ENCODE measurements around the gene PLXDC2.

The PLXDC2 gene

GRCh38 chr10:19933772-19934171 is 117.5 kb downstream of the PLXDC2 start:
- H3K27me3 ChIP-seq (ENCODE audit: insufficient read depth, low read length, poor library complexity, severe bottlenecking), result no peaks in the 10 kb centered on the region
- no peaks in the 10 kb centered on the region for H3F3A ChIP-seq (ENCODE audit: low read depth)
- H3K9me2 ChIP-seq (replicated peaks; ENCODE audit: low read depth, low read length), result no peaks in the 10 kb centered on the region
- H3K4me2 ChIP-seq (ENCODE audit: low read depth, low read length, poor library complexity, severe bottlenecking), result no peak overlapping the region
- no peaks in the 10 kb centered on the region for H3K4me1 ChIP-seq (ENCODE audit: insufficient read depth, low read length, poor library complexity, severe bottlenecking)
- no peak overlapping the region for H3K9ac ChIP-seq (ENCODE audit: low read depth, low read length, poor library complexity, severe bottlenecking)
- H3K79me2 ChIP-seq (ENCODE audit: insufficient read depth, low read length), result no peaks in the 10 kb centered on the region
- no peak overlapping the region for H3K4me3 ChIP-seq (ENCODE audit: low read length, poor library complexity, severe bottlenecking)
- no peaks in the 10 kb centered on the region for H3K9me3 ChIP-seq (ENCODE audit: insufficient read depth, low read depth, low read length)
- H4K20me1 ChIP-seq (ENCODE audit: insufficient read depth, low read length, poor library complexity, severe bottlenecking), result no peaks in the 10 kb centered on the region
- H2AFZ ChIP-seq (ENCODE audit: low read length), result no peak overlapping the region
- H3K36me3 ChIP-seq (ENCODE audit: insufficient read depth, low read length), result no peaks in the 10 kb centered on the region
- no peak for TF ChIP-seq EZH2phosphoT487 (IDR thresholded peaks at IDR 0.05; ENCODE audit: borderline replicate concordance)
- no peak for TF ChIP-seq CTCF (conservative IDR thresholded peaks at IDR 0.05; ENCODE audit: low read length)

GRCh38 chr10:19935176-19935575 is 118.9 kb downstream of the PLXDC2 start:
- no peak for TF ChIP-seq EZH2phosphoT487 (IDR thresholded peaks at IDR 0.05; ENCODE audit: borderline replicate concordance)
- TF ChIP-seq CTCF (conservative IDR thresholded peaks at IDR 0.05; ENCODE audit: low read length), result no peak
- H3K27me3 ChIP-seq (ENCODE audit: insufficient read depth, low read length, poor library complexity, severe bottlenecking), result no peaks in the 10 kb centered on the region
- no peak overlapping the region for H2AFZ ChIP-seq (ENCODE audit: low read length)
- no peaks in the 10 kb centered on the region for H3K9me2 ChIP-seq (replicated peaks; ENCODE audit: low read depth, low read length)
- no peaks in the 10 kb centered on the region for H3K79me2 ChIP-seq (ENCODE audit: insufficient read depth, low read length)
- no peak overlapping the region for H3K4me3 ChIP-seq (ENCODE audit: low read length, poor library complexity, severe bottlenecking)
- no peak overlapping the region for H3K4me2 ChIP-seq (ENCODE audit: low read depth, low read length, poor library complexity, severe bottlenecking)
- H3K9ac ChIP-seq (ENCODE audit: low read depth, low read length, poor library complexity, severe bottlenecking), result no peak overlapping the region
- no peaks in the 10 kb centered on the region for H3K4me1 ChIP-seq (ENCODE audit: insufficient read depth, low read length, poor library complexity, severe bottlenecking)
- H4K20me1 ChIP-seq (ENCODE audit: insufficient read depth, low read length, poor library complexity, severe bottlenecking), result no peaks in the 10 kb centered on the region
- no peaks in the 10 kb centered on the region for H3F3A ChIP-seq (ENCODE audit: low read depth)
- H3K36me3 ChIP-seq (ENCODE audit: insufficient read depth, low read length), result no peaks in the 10 kb centered on the region
- no peaks in the 10 kb centered on the region for H3K9me3 ChIP-seq (ENCODE audit: insufficient read depth, low read depth, low read length)

DNA sequence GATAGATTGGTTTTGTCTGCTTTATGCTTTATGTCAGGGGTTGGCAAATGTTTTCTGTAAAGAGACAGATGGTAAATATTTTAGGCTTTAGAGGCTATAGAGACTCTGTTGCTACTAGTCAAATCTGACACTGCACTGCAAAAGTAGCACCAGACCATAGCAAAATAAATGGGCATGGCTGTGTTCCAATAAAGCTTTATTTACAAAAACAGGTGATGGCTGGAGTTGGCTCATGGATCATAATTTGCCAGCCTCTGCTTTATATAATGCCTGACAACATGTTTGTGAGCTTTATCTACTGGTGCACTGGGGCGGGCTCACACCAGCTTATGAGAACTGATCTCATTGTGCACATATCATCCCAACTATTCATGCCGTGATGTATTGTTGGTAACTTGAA is 120.1 kb downstream of the PLXDC2 start:
- no peaks in the 10 kb centered on the region for H3K4me1 ChIP-seq (ENCODE audit: insufficient read depth, low read length, poor library complexity, severe bottlenecking)
- H3K9ac ChIP-seq (ENCODE audit: low read depth, low read length, poor library complexity, severe bottlenecking), result no peak overlapping the region
- H3K9me3 ChIP-seq (ENCODE audit: insufficient read depth, low read depth, low read length), result no peaks in the 10 kb centered on the region
- H3F3A ChIP-seq (ENCODE audit: low read depth), result no peaks in the 10 kb centered on the region
- no peaks in the 10 kb centered on the region for H3K36me3 ChIP-seq (ENCODE audit: insufficient read depth, low read length)
- no peak overlapping the region for H2AFZ ChIP-seq (ENCODE audit: low read length)
- H3K4me2 ChIP-seq (ENCODE audit: low read depth, low read length, poor library complexity, severe bottlenecking), result no peak overlapping the region
- no peak overlapping the region for H3K4me3 ChIP-seq (ENCODE audit: low read length, poor library complexity, severe bottlenecking)
- H3K79me2 ChIP-seq (ENCODE audit: insufficient read depth, low read length), result no peaks in the 10 kb centered on the region
- H3K9me2 ChIP-seq (replicated peaks; ENCODE audit: low read depth, low read length), result no peaks in the 10 kb centered on the region
- no peaks in the 10 kb centered on the region for H3K27me3 ChIP-seq (ENCODE audit: insufficient read depth, low read length, poor library complexity, severe bottlenecking)
- H4K20me1 ChIP-seq (ENCODE audit: insufficient read depth, low read length, poor library complexity, severe bottlenecking), result no peaks in the 10 kb centered on the region
- TF ChIP-seq CTCF (conservative IDR thresholded peaks at IDR 0.05; ENCODE audit: low read length), result no peak
- TF ChIP-seq EZH2phosphoT487 (IDR thresholded peaks at IDR 0.05; ENCODE audit: borderline replicate concordance), result no peak

All from Loucy (cell line).